ENCODE results near the gene DNAI7. TPM values are rescaled to one million over a fixed set of nuclear protein-coding genes. Genes with fewer than 3 reads are reported as not detected.

Gene DNAI7
- total RNA-seq, 1 donor from 2014 or later = 0.49 TPM

DNA sequence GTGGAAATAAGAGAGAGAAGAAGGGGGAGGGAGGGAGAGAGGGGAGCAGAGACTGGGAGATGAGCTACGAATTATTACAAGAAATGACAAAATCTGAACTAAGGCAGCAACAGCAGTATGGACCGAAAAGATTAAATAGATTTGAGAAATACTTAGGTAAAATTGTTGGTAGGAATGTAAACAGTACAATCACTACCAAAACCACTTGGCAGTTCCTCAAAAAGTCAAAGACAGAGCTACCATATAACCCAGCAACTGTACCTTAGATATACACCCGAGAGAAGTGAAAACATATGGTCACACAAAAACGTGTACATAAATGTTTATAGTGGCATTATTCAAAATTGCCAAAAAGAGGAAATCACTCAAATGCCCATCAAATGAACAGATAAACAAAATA, 41.7 kb upstream of the DNAI7 start:
- H3K4me1 ChIP-seq = no peaks in the 10 kb centered on the region
- no peaks in the 10 kb centered on the region for H3K9me3 ChIP-seq
- no peak overlapping the region for H3K27ac ChIP-seq
- intact Hi-C loops (cut with DNase I) = no loop called here
- peaks cover 24% of the 10 kb centered on the region for H3K36me3 ChIP-seq
- H3K27me3 ChIP-seq = no peaks in the 10 kb centered on the region
- H3K4me3 ChIP-seq = no peak overlapping the region
- ATAC-seq = no peak
- no peak for TF ChIP-seq CTCF (IDR thresholded peaks at IDR 0.05)
- DNase-seq = no peak

GRCh38 chr12:25236190-25236589, 41.2 kb upstream of the DNAI7 start:
- TF ChIP-seq CTCF (IDR thresholded peaks at IDR 0.05) = no peak
- H3K36me3 ChIP-seq = peaks cover 24% of the 10 kb centered on the region
- H3K27me3 ChIP-seq = no peaks in the 10 kb centered on the region
- no peak overlapping the region for H3K27ac ChIP-seq
- ATAC-seq = no peak
- no peak for DNase-seq
- H3K4me1 ChIP-seq = no peaks in the 10 kb centered on the region
- intact Hi-C loops (cut with DNase I) = no loop called here
- H3K4me3 ChIP-seq = no peak overlapping the region
- H3K9me3 ChIP-seq = no peaks in the 10 kb centered on the region

DNA sequence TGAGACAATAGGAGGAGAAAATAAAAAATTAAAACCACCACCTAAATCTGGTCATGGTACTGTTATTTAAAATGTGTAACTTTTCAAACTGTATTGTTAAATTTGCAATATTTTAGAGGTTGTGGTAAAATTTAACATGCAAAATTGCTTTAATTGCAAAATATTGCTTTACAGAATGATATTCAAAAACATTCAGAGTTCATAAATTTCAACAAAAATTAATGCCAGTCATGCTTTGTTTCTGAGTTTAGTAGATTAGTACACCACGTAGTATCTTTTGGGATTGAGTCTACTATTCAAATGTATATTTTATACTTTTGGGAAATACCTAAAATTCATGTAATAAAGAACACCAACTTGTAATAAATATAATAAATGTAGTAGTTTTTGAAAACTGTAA, 18.4 kb upstream of the DNAI7 start:
- no peak for TF ChIP-seq CTCF (IDR thresholded peaks at IDR 0.05)
- no peaks in the 10 kb centered on the region for H3K4me1 ChIP-seq
- ATAC-seq (no peak), DNase-seq (no peak)
- no peak overlapping the region for H3K4me3 ChIP-seq
- H3K27ac ChIP-seq = no peak overlapping the region
- no peaks in the 10 kb centered on the region for H3K9me3 ChIP-seq
- H3K27me3 ChIP-seq = no peaks in the 10 kb centered on the region
- intact Hi-C loops (cut with DNase I) = no loop called here
- H3K36me3 ChIP-seq = peaks cover 29% of the 10 kb centered on the region

- H3K4me1 ChIP-seq = no peaks in the 10 kb centered on the region
- ATAC-seq = no peak
- intact Hi-C loops (cut with DNase I) = no loop called here
- H3K27ac ChIP-seq = no peak overlapping the region
- H3K9me3 ChIP-seq = no peaks in the 10 kb centered on the region
- H3K27me3 ChIP-seq = no peaks in the 10 kb centered on the region
- no peak for TF ChIP-seq CTCF (IDR thresholded peaks at IDR 0.05)
- no peak for DNase-seq
- H3K36me3 ChIP-seq = peaks cover 45% of the 10 kb centered on the region
- no peak overlapping the region for H3K4me3 ChIP-seq
Measured at GRCh38 chr12:25208554-25208953, 13.6 kb upstream of the DNAI7 start.

GRCh38 chr12:25207846-25208245, 12.9 kb upstream of the DNAI7 start:
- H3K4me3 ChIP-seq = no peak overlapping the region
- DNase-seq (no peak), ATAC-seq (no peak)
- H3K9me3 ChIP-seq = no peaks in the 10 kb centered on the region
- H3K36me3 ChIP-seq = peaks cover 46% of the 10 kb centered on the region
- no peaks in the 10 kb centered on the region for H3K4me1 ChIP-seq
- no peaks in the 10 kb centered on the region for H3K27me3 ChIP-seq
- intact Hi-C loops (cut with DNase I) = no loop called here
- TF ChIP-seq CTCF (IDR thresholded peaks at IDR 0.05) = no peak
- no peak overlapping the region for H3K27ac ChIP-seq

DNA sequence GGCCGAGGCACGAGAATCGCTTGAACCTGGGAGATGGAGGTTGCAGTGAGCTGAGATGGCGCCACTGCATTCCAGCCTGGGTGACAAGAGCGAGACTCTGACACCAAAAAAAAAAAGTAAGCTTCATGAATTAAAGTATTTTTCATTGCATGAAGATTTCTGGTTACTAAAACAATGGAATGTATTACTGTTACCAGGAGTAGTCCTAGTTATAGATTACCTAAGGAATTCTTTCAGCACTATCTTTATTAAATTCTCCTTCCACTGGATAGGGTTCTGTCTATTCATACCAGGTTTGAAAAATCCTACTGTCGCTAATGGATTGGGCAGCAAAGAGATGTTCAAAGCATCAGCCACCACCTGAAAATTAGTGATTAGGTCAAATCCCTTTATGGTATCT, 12.5 kb upstream of the DNAI7 start:
- H3K9me3 ChIP-seq = no peaks in the 10 kb centered on the region
- intact Hi-C loops (cut with DNase I) = no loop called here
- no peak for ATAC-seq
- no peak for TF ChIP-seq CTCF (IDR thresholded peaks at IDR 0.05)
- H3K4me1 ChIP-seq = no peaks in the 10 kb centered on the region
- H3K27me3 ChIP-seq = no peaks in the 10 kb centered on the region
- H3K36me3 ChIP-seq = peaks cover 50% of the 10 kb centered on the region
- no peak overlapping the region for H3K27ac ChIP-seq
- no peak overlapping the region for H3K4me3 ChIP-seq
- no peak for DNase-seq
